Kidney tubule cell (primary cell): ENCODE results near the gene MAP3K5.
"Not testable (repeated sequence)": the region's sequence is repeated elsewhere in the genome, so short reads cannot be mapped to it uniquely, and the experiment has no call there.

ENCODE experiments used
- DNase-seq: peaks from one replicate; pipeline ENCODE4 v3.0.0-alpha.2; 2018; ENCODE audit warnings: low spot score

Gene MAP3K5

GRCh38 chr6:136792410-136793262 lies at the start of gene MAP3K5:
Gene MAP3K5, minus strand, starts transcription at chr6:136792477. Its CDS starts 320 bp downstream, at chr6:136792157.
- DNase-seq: peak; percentile 92

DNA sequence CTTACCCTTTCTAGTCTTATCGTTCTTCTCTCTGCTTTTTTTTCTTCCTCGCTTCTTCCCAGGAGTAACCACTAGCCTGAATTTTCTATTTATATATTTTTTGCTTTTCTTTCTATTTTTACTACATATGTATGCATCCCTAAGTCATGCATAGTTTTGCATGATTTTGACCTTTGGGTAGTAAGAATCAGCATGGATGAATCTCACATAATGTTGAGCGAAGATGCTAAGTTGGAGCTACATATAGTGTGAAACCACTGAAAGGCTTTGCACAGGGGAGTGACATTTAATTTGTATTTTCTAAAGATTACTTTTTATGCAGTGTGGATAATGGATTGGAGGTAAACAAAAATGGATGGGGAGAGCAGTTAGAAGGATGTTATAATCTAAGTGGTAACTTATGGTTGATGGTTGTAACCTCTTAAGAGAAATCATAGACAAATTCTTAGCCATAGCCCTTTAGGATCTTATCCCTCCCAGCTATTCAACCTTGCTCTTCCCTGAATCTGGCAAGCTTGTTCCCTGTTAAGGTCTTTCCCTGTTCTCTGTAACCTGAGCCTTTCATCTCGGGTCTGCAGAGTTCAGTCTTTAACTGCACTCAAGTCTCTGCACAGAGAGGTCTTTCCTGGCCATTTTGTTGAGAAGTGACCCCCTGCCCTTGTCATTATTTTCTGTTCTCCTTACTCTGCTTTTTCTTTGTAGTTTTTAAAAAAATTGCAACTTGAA lies 48.2 kb upstream of the MAP3K5 start:
- DNase-seq: no peak

GRCh38 chr6:136831873-136832562 lies 39.7 kb upstream of the MAP3K5 start:
- DNase-seq: no peak

DNA sequence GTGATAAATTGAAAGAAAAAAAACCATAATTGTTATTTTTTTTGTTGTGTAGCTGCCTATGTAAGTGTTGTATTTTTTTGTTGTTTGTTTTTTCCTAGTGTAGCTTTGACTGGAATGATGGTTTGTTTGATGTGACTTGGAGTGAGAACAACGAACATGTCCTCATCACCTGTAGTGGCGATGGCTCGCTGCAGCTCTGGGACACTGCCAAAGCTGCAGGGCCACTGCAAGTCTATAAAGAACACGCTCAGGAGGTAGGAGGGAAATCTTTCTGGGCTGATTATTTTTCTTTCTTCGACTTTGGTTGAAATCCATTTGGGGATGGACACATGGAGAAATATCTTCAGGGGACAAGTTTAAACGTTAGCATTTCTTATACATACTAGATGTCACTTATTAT lies 33.9 kb upstream of the MAP3K5 start:
- DNase-seq: no peak

DNA sequence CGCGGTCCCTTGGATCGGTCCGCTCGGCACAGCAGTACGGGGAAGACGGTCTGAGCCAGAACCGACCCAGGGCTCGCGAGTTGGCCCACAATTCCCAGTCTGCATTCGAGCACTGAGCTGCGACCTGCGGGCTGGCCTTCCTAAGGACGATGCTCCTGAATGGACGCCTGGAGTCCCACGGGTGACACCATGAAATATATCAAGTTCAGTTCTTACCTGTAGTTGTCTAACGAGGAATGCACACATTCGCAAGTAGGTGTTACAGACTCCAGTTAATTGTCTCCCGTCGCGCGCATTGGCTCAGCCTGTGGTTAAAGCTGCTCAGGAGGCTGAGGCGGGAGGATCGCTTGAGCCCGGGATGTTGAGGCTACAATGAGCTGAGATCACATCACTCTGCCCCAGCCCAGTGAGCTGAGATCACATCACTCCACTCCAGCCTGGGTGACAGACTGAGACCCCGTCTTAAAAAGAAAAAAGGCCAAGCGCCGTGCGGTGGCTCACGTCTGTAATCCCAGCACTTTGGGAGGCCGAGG lies 30.9 kb upstream of the MAP3K5 start:
- no peak for DNase-seq

DNA sequence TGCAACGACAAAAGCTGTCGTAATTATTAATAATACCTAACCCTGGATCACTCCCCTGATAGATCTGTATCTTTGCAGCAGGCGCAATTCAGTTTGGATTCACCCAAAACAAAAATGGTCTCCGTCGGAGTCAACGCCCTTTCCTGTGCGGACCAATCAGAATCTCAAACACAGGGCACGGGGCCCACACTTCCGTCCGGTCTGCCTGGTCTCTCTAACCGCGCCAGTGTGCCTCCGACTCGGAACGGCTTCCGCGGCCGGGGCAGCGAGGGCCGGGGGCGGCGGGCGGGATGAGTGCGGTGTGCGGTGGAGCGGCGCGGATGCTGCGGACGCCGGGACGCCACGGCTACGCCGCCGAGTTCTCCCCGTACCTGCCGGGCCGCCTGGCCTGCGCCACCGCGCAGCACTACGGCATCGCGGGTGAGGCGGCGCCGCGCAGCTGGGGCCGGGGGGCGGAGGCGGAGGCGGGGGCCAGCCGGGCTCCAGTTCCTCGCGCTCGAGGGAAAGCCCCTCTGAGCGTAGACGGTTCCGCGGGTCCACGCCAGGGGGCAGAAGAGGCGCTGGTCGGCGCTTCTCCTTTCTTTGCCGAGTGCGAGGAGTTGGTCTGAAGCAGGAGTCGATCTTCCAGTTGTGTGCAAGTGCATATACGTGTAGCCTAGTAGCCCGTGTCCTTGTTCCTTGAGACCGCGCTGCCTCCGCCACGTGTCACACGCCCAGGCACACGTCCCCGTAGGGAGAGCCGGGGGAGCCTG lies 30.3 kb upstream of the MAP3K5 start, which contains the start of gene PEX7:
Gene PEX7, plus strand, starts transcription at position 217 of the 752 bp plus-strand sequence. Its CDS starts 74 bp downstream, at position 291.
- peak; percentile 93 for DNase-seq

DNA sequence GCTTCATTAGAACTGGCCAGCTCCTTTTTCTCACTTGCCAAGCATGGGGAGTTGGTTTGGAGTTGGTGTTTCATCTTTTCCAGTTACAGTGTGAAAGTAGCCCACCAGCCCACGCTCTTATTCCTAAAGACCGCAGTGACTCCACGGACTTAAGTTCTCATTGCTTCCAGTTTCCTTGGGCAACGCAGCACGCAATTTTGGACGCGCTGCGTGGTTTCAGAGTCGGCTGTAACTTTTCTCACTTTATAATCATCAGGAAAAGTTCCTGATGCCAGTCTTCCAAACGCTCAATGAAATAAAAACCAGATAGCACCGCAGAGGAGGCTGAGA lies 29.7 kb upstream of the MAP3K5 start:
- no peak for DNase-seq

DNA sequence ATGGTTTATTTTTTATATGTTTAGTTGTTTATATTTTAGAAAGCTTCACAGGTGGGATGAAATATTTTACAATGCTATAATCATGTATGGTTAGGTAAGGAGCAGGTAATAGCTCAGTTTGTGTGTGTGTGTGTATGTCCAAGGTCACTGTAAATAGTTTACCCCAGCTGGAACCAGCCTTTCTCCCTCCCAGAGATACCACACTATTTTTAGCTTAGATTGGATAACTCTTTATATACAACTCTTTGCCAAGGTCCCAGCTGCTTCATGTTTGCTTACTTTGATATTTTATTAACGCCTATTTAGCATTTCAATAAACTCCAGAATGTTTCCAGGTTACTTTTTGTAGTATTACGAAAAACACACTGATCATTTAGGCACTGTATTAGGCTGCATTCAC lies 28.3 kb upstream of the MAP3K5 start:
- no peak for DNase-seq

- DNase-seq: no peak
These were observed 24.4 kb upstream of the MAP3K5 start for GRCh38 chr6:136816656-136817055.

DNA sequence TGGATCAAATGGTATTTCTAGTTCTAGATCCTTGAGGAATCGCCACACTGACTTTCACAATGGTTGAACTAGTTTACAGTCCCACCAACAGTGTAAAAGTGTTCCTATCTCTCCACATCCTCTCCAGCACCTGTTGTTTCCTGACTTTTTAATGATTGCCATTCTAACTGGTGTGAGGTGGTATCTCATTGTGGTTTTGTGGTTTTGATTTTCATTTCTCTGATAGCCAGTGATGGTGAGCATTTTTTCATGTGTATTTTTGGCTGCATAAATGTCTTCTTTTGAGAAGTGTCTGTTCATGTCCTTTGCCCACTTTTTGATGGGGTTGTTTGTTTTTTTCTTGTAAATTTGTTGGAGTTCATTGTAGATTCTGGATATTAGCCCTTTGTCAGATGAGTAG lies 23.3 kb upstream of the MAP3K5 start:
- not testable (repeated sequence) for DNase-seq

DNA sequence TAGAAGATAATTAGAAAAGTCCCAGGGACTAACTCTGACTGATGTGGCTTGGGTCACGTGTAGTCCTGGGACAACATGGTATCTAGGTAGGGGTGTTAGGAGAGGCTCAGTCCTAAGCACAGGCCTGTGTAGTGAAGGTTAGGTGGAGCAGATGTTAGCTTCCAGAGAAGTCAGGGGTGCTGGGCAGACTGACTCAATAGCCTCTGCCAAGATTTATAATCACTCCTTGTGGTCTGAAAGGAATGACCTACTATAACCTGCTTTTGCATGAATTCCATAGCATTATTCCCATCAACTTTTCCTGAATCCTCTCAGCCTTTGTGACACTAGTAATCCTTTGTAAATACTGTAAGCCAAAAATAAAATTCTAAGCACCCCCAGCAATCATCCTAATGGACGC lies 19.9 kb upstream of the MAP3K5 start:
- no peak for DNase-seq

- no peak for DNase-seq
These were observed 19.0 kb upstream of the MAP3K5 start for GRCh38 chr6:136811272-136811671.

GRCh38 chr6:136809091-136809860 lies 17.0 kb upstream of the MAP3K5 start:
- DNase-seq: peak; percentile 14

GRCh38 chr6:136803608-136804007 lies 11.3 kb upstream of the MAP3K5 start:
- DNase-seq: no peak

DNA sequence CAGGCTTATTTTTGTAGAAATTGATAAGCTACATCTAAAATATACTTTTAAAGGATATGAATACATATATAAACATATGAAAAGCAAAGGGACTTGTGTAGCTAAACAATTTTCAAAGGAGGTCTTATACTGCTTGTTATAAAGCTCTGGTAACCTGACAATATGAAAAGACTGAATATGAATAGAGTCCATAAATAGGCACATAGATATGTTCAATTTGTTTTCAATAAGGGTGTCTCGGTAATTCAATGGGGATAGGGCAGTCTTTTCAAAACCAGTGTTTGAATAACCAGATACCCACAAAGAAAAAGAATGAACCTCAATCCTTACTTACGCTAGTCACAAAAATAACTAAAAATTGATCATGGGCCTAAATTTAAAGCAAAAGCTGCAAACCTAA lies 9.3 kb upstream of the MAP3K5 start:
- no peak for DNase-seq

GRCh38 chr6:136798044-136798443 lies 5.8 kb upstream of the MAP3K5 start:
- no peak for DNase-seq

GRCh38 chr6:136795996-136796395 lies 3.7 kb upstream of the MAP3K5 start:
- DNase-seq: no peak

- DNase-seq: no peak
These were observed 3.1 kb upstream of the MAP3K5 start for GRCh38 chr6:136795386-136795785.

DNA sequence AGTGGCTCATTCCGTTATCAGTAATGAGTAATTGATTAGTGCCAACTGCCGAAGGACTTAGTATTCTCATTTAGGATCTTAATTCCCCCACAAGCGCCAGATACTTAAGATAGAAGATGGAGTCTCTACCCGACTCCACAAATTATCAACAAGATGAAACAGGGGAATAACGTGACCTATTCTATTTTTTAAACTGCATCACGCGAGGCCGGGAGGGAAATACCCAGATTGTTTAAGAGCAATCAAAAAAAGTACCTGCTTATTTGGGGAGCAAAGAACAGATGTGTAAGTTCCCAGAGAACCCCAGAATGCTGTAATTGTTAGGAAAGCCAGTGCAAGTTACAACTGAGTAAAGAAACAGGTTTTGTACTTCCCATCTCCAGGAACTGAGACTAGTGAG lies 1.1 kb upstream of the MAP3K5 start:
- DNase-seq: no peak

DNA sequence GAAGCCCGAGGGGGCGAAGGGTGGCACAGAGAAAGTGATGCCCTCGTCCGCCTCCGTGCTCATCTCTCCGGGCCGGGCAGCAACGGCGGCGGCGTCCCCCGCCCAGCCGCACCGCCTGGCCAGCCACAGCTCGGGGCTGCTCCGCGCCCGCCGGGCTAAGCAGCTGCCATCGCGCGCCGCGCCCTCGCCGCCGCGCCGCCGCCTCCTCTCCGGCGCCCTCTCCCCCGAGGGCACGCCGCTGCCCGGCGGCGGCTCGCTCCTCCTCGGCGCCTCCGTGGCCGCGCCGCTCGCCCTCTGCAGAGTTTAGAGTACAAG lies 225 bp downstream of the MAP3K5 start:
- no peak for DNase-seq
